DOHH2 (cell line): ENCODE results near the gene PRRT1.

ENCODE experiments used
- EZH2phosphoT487 ChIP-seq: fragments of 200-600 bp; sonication (generic); IDR thresholded peaks from 2 replicates; pipeline ENCODE4 v1.6.1; 2017; ENCODE audit warnings: borderline replicate concordance, mild to moderate bottlenecking, antibody characterized with exemption, low read length, moderate library complexity, mixed read lengths
- TF ChIP-seq, protein P1 (sequence below): fragments of 200-600 bp; sonication (generic); IDR thresholded peaks from one replicate; pipeline ENCODE4 v1.5.1; 2014; ENCODE audit warnings: antibody characterized with exemption, mild to moderate bottlenecking, low read depth, low read length; ENCODE audit not compliant: poor library complexity, severe bottlenecking

DNA sequence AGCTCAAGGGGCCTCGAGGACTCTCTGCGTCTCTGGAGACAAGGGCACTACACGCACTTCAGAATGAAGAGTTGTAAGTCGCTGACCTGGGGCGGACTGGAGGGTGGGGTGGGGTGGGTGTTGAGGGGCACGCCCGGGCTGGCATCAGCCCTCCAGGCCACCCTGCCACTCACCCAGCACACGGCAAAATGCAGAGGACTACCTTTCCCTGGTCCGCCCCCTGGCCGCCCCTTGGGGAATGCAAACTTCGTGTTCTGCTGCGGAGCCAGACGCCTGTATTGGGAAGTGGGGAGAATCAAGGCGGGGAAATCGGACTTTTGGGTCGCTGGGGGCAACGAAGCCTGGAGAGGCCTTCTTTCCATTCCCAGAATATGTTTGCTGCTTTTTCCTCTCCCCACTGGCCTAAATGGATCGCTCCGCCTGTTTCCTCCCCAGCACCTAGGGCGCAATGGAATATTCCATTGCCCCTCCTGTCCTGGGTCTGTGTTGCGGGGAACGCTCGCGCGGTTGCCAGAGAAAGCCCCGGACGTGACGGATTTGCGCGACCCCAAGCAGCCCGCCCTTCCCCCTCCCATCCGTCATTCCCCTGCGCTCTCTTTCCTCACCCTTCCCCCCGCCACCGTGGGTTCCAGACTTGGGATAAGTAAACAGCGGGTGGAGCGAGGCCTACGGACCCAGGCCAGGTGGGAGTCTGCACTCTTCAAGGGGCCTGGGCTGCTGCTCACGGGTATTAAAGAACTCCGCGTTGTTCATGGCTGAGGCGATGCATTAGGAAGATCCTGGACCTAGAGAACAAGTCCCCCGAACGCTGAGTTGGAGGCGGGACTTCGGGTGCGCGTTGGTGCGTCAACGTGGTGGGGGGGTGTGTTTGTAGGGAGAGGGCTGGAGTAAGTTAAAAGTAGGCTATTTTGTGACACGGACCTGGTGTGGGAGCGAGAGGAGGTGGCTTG lies 2.1 kb upstream of the PRRT1 start, which contains the start of gene PPT2:
- TF ChIP-seq EZH2phosphoT487 = no peak
- TF ChIP-seq, protein P1, sequence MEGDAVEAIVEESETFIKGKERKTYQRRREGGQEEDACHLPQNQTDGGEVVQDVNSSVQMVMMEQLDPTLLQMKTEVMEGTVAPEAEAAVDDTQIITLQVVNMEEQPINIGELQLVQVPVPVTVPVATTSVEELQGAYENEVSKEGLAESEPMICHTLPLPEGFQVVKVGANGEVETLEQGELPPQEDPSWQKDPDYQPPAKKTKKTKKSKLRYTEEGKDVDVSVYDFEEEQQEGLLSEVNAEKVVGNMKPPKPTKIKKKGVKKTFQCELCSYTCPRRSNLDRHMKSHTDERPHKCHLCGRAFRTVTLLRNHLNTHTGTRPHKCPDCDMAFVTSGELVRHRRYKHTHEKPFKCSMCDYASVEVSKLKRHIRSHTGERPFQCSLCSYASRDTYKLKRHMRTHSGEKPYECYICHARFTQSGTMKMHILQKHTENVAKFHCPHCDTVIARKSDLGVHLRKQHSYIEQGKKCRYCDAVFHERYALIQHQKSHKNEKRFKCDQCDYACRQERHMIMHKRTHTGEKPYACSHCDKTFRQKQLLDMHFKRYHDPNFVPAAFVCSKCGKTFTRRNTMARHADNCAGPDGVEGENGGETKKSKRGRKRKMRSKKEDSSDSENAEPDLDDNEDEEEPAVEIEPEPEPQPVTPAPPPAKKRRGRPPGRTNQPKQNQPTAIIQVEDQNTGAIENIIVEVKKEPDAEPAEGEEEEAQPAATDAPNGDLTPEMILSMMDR = no peak
